Kidney (tissue), 14 donors: ENCODE results near the gene PON2. TPM values are rescaled to one million over a fixed set of nuclear protein-coding genes. Genes with fewer than 3 reads are reported as not detected.
A peak's percentile ranks its signal among the peaks of the same experiment; 100 is the strongest.

Experiments used
- DNase-seq, 5 donors: peaks; one replicate each; pipeline ENCODE4 v3.0.0-alpha.2; 2013 to 2020
- FAIRE-seq: peaks from 2 replicates; lab custom pipeline; 2012; peaks lifted over from hg19 to GRCh38; lab: Jason Lieb, UNC
- H3K27ac ChIP-seq, 2 donors: one replicate each; pipeline ENCODE4 v1.7.0; 2013; ENCODE audit warnings: low read depth in 2 of 2, low read length in 2 of 2, inconsistent platforms in 1 of 2
- H3K27me3 ChIP-seq: one replicate; pipeline ENCODE4 v1.7.1; 2013; ENCODE audit warnings: low read length, inconsistent platforms; ENCODE audit not compliant: control insufficient read depth, insufficient read depth
- H3K36me3 ChIP-seq, 3 donors: one replicate each; pipeline versions ENCODE4 v1.7.0 to v1.7.1; 2013; ENCODE audit warnings: low read length in 3 of 3, control low read depth in 1 of 3, inconsistent platforms in 1 of 3; ENCODE audit not compliant: insufficient read depth in 3 of 3, control insufficient read depth in 2 of 3
- H3K4me1 ChIP-seq, 3 donors: one replicate each; pipeline versions ENCODE4 v1.7.0 to v1.7.1; 2013; ENCODE audit warnings: low read length in 3 of 3, inconsistent platforms in 1 of 3, low read depth in 1 of 3; ENCODE audit not compliant: control insufficient read depth in 2 of 3, insufficient read depth in 2 of 3
- H3K4me3 ChIP-seq, 3 donors: one replicate each; pipeline versions ENCODE4 v1.7.0 to v1.8.1; 2013; ENCODE audit warnings: low read length in 3 of 3, control low read depth in 1 of 3, inconsistent platforms in 1 of 3
- H3K9ac ChIP-seq, 3 donors: one replicate each; pipeline versions ENCODE4 v1.7.0 to v1.7.1; 2013; ENCODE audit warnings: low read length in 3 of 3, control low read depth in 1 of 3, inconsistent platforms in 1 of 3
- H3K9me3 ChIP-seq, 3 donors: one replicate each; pipeline versions ENCODE4 v1.7.0 to v1.7.1; 2013; ENCODE audit warnings: low read length in 3 of 3, control low read depth in 1 of 3, inconsistent platforms in 1 of 3; ENCODE audit not compliant: control insufficient read depth in 2 of 3, insufficient read depth in 1 of 3
- intact Hi-C: fragments of 100-400 bp; cut with DNase I; formaldehyde crosslinking; loops from one replicate; pipeline ENCODE4 v1.11.1; 2022
- polyA plus RNA-seq: library from polyadenylated mRNA; stranded (reverse); fragments of 350-450 nt; fragmentation: Illumina TruSeq; extraction: RNeasy Lipid Tissue Mini Kit (QIAGEN cat#74804); gene quantifications from one replicate; pipeline ENCODE4 v1.2.3, GENCODE V29; 2014; ENCODE audit warnings: low read depth, low replicate concordance; ENCODE audit not compliant: insufficient read depth
- total RNA-seq: library from RNA; stranded (reverse); fragmentation: NEBNext Ultra II Directional; extraction: Animal tissue kit (Norgen Biotek cat#: 25700); gene quantifications from one replicate; pipeline ENCODE4 v1.2.1, GENCODE V29; 2021
- TF ChIP-seq, protein P1 (sequence below): IDR thresholded peaks from 3 replicates; pipeline ENCODE4 v1.5.1; 2012; ENCODE audit warnings: mild to moderate bottlenecking, moderate library complexity, borderline replicate concordance; ENCODE audit not compliant: insufficient read depth; ENCODE audit errors: extremely low read depth
- donor health status: control.
- donor health status: control.
- donor health status: control.
- donor health status: control.
- donor health status: control.
- donor health status: DM: yes; HTN: yes; CAD: no.
- donor health status: Normal renal cell carcinoma (clear cell type).

Gene PON2
- total and polyA plus RNA-seq, 2 donors from 2014 or later = 61.8 to 191 TPM

DNA sequence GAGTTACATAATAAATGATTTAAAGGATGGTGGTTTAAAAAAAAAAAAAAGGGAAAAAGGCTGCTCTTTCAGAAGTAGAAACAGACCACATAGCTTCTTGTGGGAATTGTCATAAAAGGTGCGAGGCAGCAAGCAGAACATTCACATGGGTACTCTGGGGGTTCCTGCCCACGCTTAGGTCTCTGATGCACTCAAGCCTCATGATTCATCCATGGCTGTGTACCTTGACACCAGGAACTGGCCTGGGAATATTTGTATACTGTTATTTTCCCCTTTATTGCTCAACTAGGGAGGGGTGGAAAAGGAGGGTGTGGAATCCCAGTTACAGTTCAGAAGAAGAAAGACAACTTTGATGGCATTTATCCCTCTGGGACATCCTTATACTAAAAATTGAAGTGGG is 4.0 kb downstream of the PON2 start:
- Histone ChIP-seq H3K4me3 (no peak overlapping the region), H3K27ac (no peak overlapping the region), H3K9me3 (no peaks in the 10 kb centered on the region), H3K36me3 (peaks cover 0 to 2% (median 0%) of the 10 kb centered on the region in 3 donors), H3K27me3 (no peaks in the 10 kb centered on the region), H3K9ac (no peak overlapping the region), H3K4me1 (peaks cover 0 to 2% (median 0%) of the 10 kb centered on the region in 3 donors)
- intact Hi-C loops = no loop called here
- FAIRE-seq (no peak), DNase-seq (peak in 1 of 5 donors; percentile 23)
- TF ChIP-seq, protein P1, sequence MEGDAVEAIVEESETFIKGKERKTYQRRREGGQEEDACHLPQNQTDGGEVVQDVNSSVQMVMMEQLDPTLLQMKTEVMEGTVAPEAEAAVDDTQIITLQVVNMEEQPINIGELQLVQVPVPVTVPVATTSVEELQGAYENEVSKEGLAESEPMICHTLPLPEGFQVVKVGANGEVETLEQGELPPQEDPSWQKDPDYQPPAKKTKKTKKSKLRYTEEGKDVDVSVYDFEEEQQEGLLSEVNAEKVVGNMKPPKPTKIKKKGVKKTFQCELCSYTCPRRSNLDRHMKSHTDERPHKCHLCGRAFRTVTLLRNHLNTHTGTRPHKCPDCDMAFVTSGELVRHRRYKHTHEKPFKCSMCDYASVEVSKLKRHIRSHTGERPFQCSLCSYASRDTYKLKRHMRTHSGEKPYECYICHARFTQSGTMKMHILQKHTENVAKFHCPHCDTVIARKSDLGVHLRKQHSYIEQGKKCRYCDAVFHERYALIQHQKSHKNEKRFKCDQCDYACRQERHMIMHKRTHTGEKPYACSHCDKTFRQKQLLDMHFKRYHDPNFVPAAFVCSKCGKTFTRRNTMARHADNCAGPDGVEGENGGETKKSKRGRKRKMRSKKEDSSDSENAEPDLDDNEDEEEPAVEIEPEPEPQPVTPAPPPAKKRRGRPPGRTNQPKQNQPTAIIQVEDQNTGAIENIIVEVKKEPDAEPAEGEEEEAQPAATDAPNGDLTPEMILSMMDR = no peak

- H3K4me3 ChIP-seq = no peak overlapping the region
- H3K27me3 ChIP-seq = no peaks in the 10 kb centered on the region
- FAIRE-seq = no peak
- H3K9ac ChIP-seq = no peak overlapping the region
- H3K9me3 ChIP-seq = no peaks in the 10 kb centered on the region
- intact Hi-C loops = no loop called here
- TF ChIP-seq, protein P1 = no peak
- peaks cover 0 to 2% (median 0%) of the 10 kb centered on the region in 3 donors for H3K36me3 ChIP-seq
- no peak overlapping the region for H3K27ac ChIP-seq
- H3K4me1 ChIP-seq = no peaks in the 10 kb centered on the region
- no peak for DNase-seq
Measured at GRCh38 chr7:95429241-95429990, 5.4 kb downstream of the PON2 start.

DNA sequence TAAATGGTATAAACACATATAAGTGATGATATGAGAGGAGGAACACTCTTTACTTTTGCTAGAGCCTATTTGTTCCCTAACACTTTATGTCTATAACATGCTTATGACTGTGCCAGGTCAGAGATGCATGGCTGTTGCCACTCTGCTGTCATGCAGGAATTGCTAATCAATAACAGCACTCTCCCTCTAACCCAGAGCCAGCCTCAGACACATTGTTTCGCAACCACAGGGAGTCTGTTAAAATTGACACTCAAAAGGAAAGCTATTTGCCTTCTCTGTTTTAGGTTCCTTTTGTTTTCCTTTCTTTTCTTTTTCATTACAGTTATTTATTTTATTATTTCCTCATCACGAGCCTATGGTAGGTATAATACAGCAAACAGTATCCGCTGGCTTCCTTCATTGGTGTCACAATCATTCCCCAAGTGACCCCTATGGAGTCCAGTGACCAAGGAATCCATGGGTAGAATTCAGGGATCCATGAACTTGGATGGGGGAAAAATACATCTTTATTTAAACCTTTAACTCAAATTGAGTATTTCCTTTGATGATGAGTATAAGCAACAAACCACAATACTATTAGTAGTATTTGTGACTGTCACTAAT is 6.8 kb downstream of the PON2 start:
- no peak overlapping the region for H3K27ac ChIP-seq
- peaks cover 0 to 6% (median 0%) of the 10 kb centered on the region in 3 donors for H3K36me3 ChIP-seq
- intact Hi-C loops = no loop called here
- H3K4me3 ChIP-seq = no peak overlapping the region
- TF ChIP-seq, protein P1 = no peak
- H3K4me1 ChIP-seq = no peaks in the 10 kb centered on the region
- FAIRE-seq (no peak), DNase-seq (no peak)
- H3K27me3 ChIP-seq = no peaks in the 10 kb centered on the region
- no peak overlapping the region for H3K9ac ChIP-seq
- H3K9me3 ChIP-seq = no peaks in the 10 kb centered on the region
